Hindlimb muscle (tissue), 1 donor: ENCODE results near the gene GGA2. TPM values are rescaled to one million over a fixed set of nuclear protein-coding genes. Genes with fewer than 3 reads are reported as not detected.
"Not testable (repeated sequence)": the region's sequence is repeated elsewhere in the genome, so short reads cannot be mapped to it uniquely, and the experiment has no call there.

Source experiments
- DNase-seq: peaks from one replicate; pipeline ENCODE4 v3.0.0-alpha.2; 2013
- polyA plus RNA-seq: library from polyadenylated mRNA; unstranded; fragments of 120-200 nt; gene quantifications from one replicate; pipeline ENCODE4 v1.2.1, GENCODE V29; 2013; ENCODE audit not compliant: insufficient read length

Gene GGA2
- polyA plus RNA-seq, 1 donor = 111 TPM

DNA sequence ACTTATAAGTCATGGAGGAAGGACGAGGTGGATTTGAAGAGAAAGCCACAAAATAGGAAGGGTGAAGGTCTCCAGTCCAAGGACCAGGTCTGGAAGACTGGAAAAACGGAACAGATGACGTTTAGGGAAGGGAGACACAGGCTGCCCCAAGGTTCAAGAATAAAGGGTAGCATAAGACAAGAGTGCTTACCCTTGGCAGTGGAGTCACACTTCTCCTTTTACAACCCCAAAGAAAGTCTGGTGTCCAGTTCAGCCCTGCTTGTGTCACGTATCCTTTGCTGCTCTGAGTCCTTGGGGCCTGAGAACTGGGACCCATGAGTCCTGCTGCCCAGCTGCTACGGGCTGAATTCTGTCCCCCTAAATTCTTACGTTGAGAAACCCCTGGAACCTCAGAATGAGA lies 13.0 kb upstream of the GGA2 start:
- no peak for DNase-seq

DNA sequence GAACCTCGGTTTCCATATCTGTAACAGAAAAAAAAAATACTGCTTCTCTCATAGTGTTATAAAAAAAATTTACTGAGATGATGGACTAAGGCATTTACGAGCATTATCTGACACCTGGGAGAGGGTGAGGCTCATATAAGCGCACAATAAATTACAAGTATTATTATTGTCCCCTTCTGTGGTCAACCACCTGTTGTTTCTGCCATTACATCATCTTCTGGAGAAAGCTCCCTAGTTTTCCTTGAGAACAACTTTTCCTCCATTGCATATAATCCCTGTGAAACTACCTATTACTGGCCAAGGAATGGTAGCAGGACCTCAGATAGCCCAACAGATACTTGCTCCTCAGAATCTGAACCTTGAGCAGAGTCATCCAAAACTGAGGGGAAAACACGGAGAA lies 11.7 kb upstream of the GGA2 start:
- no peak for DNase-seq

DNA sequence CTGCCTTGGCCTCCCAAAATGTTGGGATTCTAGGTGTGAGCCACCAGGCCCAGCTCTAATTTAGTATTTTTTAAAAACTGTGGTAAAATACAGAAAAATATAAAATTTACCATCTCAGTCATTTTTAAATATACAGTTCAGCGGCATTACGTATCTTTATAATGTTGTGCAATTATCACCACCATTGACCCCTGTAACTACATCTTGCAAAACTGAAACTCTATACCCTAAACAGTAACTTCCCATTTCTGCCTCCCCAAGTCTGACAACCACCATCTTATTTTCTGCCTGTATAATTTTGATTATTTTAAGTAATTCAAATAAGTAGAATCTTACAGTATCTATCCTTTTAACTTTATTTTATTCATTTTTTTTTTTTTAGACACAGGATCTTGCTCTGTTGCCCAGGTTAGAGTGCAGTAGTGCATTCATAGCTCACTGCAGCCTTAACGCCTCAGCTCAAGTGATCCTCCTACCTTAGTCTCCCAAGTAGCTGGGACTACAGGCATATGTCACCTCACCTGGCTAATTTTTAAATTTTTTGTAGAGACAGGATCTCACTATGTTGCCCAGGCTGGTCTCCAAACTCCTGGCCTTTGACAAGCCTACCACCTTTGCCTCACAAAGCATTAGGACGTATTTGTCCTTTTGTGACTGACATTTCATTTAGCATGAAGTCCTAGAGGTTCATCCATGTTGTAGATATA lies 10.9 kb upstream of the GGA2 start:
- DNase-seq = no peak

DNA sequence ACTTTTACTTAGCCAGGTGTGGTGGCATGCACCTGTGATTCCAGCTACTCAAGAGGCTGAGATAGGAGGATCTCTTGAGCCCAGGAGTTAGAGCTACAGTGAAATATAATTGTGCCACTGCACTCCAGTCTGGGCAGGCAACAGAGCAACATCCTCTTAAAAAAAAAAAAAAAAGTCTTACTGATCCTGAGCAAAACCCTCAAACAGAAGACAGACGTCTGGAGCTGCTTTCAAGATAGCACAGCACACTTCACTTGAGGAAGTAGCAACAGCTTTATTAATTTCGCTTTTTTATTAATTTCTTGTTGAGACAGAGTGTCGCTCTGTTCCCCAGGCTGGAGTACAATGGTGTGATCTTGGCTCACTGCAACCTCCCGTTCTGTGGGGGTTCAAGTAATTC lies 10.2 kb upstream of the GGA2 start:
- DNase-seq = no peak

DNA sequence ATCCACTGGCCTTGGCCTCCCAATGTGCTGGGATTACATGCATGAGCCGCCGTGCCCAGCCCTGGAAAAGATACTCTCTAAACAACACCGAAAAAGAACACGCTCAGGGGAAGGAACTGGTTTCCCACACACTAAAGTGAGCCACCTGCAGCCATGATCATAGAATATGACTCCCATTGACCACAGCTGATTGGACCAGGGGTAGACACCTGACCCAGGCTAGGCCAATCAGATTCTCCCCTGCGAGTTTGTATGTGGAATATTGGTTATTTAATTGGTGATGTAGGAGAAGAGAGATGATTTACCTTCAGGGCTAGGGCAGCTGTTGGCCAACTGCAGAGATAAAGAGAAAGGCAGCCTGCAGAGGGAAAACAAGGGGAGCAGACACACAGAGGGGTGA lies 9.0 kb upstream of the GGA2 start:
- DNase-seq = no peak

DNA sequence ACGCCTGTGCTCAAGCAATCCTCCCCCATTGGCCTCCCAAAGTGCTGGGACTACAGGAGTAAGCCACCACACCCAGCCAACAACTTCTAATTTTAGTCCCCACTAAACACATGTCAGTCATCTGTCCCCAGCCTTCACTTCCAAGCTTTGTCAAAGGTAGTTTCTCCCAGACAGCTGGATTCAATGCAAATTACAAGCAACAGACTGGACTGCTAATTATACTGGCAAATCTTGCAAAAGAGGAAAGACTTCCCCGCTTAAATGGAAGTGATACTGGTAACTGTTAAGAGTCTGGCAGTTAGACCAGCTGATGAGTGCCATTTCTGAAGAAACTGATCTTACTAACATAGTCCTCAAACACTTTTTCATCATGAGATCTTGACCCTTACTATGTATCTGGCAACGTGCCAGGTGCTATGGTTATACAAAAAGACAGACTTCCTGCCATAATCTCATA lies 8.2 kb upstream of the GGA2 start:
- DNase-seq = no peak

DNA sequence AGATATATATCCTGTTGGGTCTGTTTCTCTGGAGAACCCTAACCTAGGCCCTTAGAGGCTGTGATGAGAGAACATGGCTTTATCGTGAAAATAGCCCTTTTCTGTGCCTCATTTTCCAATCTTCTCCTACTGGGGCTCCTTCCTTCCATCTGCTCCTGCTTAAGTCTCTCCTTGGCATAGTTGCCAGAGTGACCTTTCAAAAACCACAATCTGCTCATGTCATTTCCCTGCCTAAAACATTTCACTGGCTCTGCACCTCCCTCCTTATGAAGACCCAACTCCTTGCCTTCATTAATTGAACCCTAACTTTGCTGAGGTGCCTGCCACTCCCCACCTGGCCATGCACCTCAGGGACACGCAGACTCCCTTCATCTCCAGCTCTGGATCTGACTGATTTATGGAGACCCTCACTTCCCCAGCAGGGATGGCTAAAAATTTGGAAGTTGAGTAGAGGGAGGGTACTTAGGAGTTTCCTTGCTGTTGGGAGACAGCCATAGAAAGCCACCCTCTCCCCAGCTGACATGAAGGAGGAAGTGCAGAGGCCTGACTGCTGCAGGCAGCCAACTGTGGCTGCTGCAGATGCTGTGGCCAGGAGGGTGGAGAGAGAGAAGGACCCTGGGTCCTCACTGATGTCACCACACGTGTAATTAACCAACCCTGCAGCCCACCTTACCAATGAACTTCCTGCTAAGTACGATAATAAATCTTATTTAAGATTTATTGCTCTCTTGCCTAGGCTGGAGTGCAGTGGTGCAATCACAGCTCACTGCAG lies 6.3 kb upstream of the GGA2 start:
- no peak for DNase-seq

DNA sequence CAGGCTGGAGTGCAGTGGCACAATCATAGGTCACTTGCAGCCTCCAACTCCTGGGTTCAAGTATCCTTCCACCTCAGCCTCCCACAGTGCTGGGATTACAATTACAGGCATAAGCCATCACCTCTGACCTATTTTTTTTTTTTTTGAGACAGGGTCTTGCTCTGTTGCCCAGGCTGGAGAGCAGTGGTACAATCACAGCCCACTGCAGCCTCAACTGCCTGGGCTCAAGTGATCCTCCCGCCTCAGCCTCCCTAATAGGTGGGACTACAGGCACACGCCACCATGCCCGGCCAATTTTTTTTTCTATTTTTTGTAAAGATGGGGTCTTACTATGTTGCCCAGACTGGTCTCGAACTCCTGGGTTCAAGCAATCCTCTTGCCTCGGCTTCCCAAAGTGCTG lies 5.6 kb upstream of the GGA2 start:
- DNase-seq = no peak

DNA sequence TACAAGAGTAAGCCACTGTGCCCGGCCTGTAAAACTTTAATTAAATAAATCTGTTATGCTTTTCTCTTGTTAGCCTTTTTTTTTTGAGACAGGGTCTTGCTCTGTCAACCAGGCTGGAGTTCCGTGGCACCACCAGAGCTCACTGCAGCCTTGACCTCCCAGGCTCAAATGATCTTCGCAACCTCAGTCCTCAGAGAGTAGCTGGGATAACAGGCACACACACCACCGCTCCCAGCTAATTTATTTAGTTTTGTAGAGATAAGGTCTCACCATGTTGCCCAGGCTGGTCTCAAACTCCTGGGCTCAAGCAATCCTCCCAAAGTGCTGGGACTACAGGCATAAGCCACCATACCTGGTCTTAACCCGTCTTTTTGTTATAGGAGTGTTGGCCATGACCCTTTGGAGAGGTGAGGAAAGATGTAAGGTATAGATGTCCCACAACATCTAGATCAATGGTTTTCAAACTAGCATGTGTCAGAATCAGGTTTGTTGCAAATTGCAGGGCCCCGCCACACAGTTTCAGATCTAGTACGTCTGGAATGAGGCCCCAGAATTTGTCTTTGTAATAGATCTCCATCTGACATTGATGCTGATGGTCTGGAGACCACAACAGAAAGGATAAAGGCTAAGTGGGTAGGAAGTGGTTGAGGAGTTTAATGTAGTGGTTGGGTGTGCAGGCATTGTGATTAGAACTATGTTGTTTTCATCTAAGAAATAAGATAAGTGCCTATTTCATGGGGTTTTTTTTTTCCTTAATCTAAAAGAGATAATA lies 4.3 kb upstream of the GGA2 start:
- no peak for DNase-seq

DNA sequence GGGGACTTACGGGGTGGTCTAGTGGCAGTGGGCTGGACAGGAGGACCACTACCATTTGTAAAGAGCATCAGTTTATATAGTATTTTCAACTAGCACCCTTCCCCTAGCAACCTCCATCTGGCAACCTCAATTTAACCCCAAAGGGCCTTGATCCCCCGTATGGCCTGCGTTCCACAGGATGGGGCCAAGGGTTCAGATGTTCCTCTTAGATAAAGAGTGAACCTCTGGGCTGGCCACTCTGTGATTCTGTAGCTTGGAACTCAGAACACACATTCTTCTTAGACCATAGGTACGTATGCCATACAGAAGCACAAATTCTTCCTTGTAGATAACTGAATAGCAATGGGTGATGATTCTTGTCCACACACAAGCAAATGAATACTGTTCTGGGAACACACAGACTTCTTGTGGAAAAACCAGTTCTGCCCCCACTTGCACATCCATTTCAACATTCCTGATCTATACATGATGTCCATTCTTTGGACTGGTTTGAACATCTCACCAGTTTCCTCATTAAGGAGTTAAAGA lies 1.9 kb upstream of the GGA2 start:
- DNase-seq = no peak

DNA sequence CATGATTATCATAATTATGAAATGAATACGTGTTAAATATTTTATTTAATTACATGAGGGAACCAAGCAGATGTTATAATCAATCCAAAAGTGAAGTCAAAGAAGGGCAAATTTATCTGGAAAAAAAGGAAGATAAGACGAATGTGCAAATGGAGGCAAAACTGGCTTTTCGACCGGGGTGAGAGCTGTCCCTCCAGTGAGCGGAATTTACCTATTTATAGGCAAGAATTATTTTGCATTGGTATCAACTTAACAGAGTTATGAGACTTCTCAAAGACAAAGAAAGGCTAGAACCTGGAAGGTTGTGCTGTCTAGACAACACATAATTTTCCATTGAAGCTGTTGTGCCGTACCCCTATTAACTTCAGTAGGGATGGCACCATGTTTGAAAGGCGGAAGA lies 1.4 kb upstream of the GGA2 start:
- no peak for DNase-seq

DNA sequence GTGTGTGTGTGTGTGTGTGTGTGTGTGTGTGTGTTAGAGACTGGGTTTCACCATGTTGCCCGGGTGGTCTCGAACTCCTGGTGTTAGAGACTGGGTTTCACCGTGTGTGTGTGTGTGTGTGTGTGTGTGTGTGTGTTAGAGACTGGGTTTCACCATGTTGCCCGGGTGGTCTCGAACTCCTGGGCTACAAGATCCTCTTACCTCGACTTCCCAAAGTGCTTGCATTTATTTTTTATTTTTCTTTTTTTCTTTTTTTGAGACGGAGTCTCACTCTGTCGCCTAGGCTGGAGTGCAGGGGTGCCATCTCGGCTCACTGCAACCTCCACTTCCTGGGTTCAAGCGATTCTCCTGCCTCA lies 599 bp upstream of the GGA2 start:
- not testable (repeated sequence) for DNase-seq

DNA sequence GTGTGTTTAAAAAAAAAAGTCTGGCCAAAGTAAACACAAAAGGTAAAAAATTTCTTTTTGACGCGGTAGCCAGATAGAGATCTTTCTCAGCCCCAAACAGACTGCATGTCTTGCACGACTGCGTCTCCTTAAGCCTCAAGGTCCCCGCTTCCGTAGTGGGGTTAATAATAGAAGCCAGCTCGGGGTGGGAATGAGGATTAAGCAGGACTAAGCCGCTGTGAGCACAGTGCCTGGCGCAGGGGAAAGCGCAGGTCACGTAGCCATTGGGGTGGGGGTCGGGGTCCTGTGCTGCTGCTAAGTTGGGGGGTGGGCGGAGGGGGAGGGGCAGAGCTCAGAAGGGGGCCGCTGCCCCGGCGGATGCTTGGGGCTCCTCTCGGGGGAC lies 521 bp downstream of the GGA2 start:
- peak; percentile 46 for DNase-seq

DNA sequence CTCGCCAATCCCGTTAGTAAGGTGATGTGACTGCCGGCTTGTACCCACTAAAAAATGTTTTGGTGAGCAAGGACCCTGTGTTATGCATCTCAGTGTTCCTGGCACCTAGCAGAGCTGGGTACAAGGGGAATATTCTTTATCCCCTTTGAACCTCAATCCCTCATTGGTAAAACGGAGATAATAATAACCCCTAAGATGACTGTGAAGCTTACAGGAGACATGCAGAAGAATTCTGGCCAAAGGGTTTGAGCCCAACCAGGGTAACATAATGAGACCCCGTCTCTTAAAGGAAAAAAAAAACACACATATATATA lies 896 bp downstream of the GGA2 start:
- DNase-seq = no peak

DNA sequence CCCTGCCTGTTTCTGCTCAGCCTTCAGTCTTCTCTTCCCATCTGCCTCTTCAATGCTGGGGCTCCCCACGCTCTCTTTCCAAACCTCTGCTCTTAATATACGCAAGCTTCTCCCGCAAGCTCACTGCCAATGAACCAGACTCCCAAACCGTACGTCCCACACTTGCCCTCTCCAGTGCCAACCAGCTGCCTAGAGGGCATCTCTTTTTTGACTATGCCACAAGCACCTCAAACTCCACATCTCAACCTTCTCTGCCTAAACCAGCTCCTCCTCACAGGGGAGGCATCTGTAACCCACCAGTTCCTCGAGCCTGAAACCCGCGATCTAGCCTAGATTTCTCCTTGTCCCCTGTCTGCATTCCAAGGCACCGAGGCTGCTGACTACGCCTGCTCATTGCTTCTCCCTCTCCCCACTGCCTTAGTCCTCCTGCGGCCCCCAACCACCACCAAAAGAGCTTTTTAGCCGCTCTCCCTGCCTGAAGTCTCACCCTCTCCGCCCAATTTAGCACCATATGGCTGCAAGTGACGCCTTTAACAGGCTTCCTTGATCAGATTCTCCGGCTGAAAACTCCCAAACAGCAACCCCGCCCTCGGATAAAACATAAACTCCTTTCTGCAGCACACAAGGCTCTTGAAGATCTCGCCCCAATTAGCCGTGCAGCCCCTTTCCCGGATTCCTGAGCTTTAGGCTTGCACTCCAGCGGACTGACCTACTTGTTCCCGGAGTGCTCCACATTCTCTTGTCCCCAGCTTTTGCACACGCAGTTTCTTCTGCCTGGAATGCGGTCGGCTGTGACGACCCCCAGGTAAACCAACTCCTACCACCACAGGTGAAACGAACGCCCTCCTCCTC lies 1.5 kb downstream of the GGA2 start:
- no peak for DNase-seq

DNA sequence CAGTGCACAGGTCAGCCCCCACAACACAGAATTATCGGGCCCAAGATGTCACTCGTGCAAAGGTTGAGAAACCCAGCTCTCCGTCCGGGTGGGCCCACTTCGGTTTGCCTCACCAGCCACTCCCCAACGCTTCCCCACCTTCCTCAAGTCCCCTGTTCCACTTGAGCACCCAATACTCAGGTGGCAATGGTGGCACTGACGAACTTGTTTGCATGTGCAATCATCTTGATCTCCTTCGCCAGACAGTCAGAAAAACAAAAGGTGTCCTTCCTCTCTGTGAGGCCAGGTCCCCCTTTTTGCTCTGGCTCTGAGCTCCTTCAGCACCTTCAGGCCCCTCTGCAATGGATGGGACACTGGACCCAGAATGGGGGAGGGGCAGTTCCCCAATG lies 3.7 kb downstream of the GGA2 start:
- no peak for DNase-seq

DNA sequence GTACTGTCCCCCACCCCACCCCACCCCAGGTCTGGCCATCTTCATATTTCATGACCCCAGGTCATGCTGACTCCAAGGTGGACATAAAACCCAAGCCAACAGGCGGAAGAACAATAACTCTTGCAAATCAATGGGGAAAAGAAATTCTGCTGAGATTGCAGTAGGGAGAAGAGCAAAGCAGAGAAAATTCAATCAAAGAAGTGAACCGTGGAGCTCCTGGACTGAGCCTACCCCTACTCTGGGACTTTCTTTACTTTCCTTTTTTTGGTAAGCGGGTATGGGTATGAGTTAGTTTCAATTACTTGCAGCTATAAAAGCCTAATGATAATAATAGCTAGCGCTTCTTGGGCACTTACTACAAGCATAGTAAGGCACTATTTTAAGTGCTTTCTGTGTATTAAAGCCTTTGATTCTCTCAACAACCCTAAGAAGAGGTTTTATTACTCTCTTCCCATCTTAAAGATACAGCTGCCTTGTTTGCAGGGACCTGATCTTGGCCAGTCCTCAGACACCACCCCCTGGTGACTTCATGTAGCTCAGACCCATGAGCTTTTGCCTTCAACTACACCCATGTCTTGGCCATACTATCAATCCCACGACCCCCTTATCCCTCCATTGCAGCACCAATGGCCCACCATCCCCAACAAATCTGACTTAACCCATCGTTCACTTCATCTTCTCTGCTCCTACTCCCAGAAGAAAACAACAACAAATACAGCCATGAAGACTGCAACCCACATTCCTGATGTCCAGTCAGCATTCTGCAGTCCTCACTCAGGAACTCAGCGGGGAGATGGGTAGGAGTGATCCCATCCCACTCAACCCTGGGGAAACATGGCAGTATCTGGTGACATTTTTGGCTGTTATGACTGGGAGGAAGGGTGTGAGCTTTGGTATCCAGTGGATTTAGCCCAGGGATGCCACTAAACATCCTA lies 4.4 kb downstream of the GGA2 start:
- DNase-seq = no peak

DNA sequence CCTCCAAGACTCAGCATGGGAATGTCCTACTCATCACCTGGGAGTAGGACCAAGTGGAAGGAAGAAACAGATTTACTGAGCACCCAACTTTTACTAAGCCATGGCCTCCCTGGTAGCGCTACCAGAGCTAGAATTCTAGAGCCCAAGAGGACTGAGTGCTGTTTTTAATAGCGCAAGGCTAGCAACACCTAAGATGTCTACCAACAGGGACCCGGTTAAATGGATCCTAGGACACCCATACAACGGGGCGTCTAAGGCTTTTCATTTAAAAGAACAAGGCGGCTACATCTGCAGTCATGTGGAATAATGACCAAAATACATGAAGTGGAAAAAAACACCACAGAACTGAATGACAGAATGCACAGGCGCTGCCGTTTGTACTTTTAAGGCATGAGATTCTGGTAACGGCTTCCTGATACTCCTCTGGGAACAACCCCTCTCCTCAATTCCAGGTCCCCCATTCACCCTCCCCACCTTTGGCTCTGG lies 5.1 kb downstream of the GGA2 start:
- DNase-seq = no peak

DNA sequence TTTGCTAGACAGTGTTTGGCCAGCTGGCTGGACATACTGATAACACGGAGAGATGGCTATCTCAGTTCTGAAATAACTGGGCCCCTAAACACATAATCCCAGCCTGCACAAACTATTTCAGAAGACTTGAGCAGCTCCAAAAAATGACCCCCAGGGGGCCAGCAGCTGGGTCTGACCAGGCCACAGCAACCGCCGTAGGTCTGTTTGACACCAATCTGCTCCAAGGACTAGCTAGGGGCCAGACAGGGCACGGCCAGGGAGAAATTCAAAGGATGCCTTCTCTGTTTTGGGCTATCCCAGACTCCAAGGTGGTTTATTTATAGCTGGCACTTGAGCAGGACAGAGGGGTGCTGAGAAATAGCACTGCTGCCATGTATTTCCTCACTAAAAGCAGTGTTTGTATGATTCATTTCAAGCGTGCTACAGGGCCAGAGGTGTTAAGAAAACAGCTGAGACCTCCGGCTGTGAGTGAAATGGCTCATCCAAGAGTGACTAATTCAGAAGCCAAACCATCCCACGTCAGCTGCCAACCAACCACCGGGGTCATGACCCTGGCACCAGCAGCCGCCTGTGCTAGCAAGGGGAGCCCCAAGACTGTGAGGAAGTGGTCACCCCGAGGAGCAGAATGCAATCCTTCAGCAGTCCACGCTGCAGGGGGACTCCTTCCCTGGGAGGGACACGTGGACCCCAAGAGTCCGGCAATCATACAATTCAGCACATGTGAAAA lies 5.7 kb downstream of the GGA2 start:
- DNase-seq = no peak

DNA sequence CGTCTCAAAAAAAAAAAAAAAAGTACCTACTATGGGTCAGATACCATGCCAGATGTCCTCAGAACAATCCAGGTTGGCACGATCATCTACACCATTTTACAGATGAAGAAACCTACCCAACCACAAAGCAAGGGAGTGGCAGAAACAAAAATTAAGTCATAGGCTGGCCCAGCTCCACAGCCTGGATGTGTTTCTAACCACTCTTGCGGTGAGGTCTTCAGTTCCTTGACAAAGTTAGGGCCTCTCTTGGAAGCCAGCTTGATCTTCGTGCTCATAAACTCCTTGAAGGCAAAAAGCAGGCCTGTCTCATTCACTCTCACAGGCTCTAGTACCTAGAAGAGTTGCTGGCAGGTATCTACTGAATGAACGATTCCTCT lies 6.2 kb downstream of the GGA2 start:
- DNase-seq = no peak

DNA sequence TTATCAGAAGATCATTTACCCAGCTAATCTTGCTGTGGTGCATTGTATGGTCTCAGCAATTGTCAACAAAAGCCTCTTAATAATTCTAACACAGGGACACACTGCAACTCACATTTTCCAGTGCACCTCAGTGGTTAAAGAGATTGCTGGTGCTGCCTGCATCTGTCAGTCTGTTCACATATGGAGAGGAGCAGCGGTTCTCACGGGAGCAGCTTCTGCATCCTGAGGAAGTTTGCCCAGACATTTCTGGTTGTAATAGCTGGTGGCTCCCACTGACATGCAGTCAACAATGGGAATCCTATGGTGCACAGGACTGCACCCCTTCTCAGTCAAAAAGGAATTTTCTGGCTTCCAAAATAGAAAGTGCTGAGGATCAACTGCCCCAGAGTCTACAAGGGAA lies 7.8 kb downstream of the GGA2 start:
- DNase-seq = no peak
